SU-DHL-6 (cell line): ENCODE measurements around the gene ZNF669.

Source experiments
- CTCF ChIP-seq: fragments of 200-600 bp; sonication (generic); IDR thresholded peaks from one replicate; pipeline ENCODE4 v1.5.1; 2017; ENCODE audit warnings: antibody characterized with exemption, mild to moderate bottlenecking, low read length, moderate library complexity; ENCODE audit not compliant: insufficient read depth, poor library complexity, severe bottlenecking
- EZH2phosphoT487 ChIP-seq: fragments of 200-600 bp; sonication (generic), shearing (Covaris generic); conservative IDR thresholded peaks from 2 replicates; pipeline ENCODE4 v1.6.1; 2018; ENCODE audit warnings: mild to moderate bottlenecking, antibody characterized with exemption, low read length, moderate library complexity, mixed read lengths

- TF ChIP-seq CTCF, result no peak
- TF ChIP-seq EZH2phosphoT487, result no peak
Measured at GRCh38 chr1:247078258-247079140, 25.7 kb downstream of the ZNF669 start, which contains the start of gene ZNF670.
